ENCODE results near the gene AANAT.

Gene AANAT

GRCh38 chr17:76469076-76469990, 1.9 kb downstream of the AANAT start:
- DNase-seq = no peak

DNA sequence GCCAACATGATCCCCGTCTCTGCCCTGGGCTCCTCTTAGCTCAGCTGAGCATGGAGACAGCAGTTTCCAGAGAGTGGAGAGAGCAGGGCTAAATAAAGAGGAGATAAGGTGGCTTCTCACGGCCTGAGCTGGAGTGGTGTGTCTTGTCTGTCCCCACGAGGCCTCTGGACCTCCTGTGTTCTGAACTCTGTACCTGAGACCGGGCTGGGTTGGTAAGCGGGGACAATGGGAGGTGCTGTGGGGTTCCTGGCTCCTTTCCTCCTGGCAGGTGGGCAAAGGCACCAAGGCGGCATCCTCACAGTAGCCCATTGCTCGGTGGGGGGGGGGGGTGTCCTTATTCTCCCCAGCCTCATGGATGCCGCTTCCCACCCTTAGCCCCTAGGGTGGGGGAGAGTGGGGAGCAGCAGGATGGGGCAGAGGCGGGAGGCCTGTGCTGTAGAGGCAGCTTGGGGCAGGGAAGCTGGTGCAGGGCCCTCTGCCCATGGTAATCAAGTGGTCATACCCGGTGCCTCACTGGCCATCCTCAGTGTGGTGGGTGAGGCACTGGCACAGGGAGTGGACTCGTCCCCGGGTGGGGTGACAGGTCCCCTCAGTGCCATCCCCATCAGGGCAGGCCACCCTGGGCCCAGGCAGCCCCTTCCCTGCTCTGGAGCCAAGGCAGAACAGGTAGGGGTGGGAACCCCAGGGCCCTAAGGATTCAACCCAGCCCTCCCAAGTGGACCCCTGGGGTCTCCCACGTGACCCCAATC, 2.8 kb downstream of the AANAT start:
- DNase-seq = no peak

GRCh38 chr17:76471498-76472257, 4.3 kb downstream of the AANAT start:
- DNase-seq = no peak

- DNase-seq = no peak
Observed at GRCh38 chr17:76472258-76472645, 4.8 kb downstream of the AANAT start.

DNA sequence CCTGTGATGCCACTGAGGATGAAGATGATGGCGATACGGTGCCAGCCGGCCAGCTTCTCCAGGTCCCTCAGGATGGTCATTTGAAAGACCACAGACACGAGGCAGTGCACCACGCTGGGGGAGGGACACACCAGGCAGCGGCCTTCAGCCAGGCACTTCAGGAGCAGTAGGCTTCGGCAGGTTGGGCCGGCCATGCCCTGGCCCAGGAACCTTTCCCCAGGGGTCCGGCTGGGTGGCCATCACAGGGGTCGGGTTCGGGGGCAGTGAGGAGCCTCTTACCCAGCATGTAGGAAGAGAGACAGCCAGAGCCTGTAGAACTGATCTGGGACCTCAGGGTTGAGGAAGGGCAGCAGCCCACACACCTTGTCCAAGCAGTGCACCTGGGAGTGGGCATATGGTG, 5.3 kb downstream of the AANAT start:
- DNase-seq = no peak

DNA sequence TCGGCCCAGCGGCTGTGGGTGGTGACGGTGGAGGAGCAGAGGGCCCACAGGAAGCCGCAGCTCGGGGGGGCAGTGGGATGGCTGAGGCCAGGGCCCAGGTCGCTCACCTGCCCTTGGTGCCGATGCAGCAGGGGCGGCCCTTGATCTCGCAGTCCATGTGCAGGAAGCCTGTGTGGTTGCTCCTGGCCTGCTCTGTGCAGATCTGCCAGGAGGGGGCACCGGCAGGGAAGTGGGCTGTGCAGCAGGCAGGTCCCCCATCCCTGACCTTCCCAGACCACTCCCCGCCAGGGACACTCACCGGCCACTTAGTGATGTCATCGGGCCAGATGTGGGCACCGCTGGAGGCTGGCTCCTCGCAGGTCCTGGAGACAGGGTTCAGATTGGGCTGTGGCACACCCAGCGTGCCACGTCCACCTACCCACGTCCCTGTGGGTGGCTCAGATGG, 6.2 kb downstream of the AANAT start:
- no peak for DNase-seq

DNA sequence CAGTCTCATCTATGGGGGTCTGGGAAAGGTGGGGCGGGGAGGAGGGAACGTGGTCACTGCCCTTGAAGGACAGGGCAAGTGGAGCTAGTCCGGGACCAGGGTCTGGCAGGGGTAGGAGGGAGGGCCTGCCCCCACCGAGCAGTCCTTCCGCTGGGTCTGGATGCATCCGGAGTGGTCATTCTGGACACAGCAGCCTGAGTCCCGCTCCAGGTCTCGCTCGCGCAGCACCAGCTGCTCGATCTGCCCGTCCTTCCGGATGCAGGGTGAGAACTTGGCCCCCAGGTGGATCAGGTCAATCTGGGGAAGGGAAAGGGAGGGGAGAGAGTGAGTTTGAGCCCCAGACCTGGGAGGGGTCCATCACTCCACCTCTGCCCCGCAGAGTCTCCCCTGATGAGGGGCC, 6.8 kb downstream of the AANAT start:
- DNase-seq = no peak

GRCh38 chr17:76474894-76475293, 7.5 kb downstream of the AANAT start:
- DNase-seq = no peak

- no peak for DNase-seq
Observed at GRCh38 chr17:76475302-76475701, 7.9 kb downstream of the AANAT start.

- DNase-seq = no peak
Observed at GRCh38 chr17:76476736-76477135, 9.3 kb downstream of the AANAT start.

DNA sequence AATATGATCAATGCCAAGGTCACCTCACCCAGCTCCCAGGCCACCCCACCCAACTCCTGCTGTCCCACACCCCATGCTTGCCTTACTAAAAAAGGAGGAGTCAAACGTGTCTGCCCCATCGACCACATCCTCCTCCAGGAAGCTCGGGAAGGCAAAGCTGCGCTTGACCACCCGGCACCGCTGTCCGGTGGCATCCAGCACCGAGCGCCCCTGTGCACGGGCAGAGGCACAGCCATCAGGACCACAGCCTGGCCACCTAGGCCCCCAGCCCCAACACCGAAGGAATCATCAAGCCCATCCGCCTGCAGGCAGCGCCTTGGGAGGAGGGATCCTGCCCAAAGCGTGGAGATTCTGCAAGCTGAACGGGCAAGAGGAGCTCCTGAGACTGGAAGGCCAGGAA, 10.2 kb downstream of the AANAT start:
- no peak for DNase-seq

- no peak for DNase-seq
Observed at GRCh38 chr17:76478097-76478496, 10.7 kb downstream of the AANAT start.

DNA sequence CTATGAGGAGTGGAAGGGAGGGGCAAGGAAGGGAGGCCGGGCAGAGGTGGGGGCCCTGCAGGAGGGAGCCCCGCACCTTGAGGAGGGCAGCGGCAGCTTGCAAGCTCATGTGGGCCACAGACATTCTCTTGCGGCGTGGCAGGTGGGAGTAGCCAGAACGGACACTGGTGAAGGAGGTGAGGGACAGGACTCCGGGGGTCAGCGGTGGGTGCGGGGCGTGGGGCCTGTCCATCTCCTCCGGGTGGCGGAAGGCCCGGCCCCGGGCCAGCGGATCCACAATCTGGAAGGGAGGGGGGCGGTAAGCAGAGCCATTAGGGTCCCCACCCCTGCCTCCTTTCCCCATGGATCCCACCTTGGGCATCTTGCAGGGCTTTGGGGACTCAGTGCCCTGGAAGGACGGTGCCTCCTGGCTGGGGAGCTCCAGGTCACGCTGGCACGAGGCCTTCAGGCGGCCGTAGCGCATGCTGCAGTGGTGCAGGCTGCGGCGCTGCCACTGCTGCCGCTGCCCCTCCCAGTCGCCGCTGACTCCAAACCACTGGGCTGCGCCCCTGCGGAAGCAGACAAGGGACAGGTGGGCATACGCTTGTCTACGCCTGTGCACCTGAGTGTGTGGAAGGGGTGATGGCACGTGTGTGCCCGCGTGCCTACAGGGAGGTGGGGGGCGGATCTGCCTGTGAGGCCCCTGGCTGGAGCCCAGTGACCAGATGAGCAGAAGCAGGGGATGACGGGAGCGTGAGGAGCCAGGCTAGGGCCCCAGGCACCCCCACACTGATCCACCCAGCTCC, 11.5 kb downstream of the AANAT start:
- no peak for DNase-seq

DNA sequence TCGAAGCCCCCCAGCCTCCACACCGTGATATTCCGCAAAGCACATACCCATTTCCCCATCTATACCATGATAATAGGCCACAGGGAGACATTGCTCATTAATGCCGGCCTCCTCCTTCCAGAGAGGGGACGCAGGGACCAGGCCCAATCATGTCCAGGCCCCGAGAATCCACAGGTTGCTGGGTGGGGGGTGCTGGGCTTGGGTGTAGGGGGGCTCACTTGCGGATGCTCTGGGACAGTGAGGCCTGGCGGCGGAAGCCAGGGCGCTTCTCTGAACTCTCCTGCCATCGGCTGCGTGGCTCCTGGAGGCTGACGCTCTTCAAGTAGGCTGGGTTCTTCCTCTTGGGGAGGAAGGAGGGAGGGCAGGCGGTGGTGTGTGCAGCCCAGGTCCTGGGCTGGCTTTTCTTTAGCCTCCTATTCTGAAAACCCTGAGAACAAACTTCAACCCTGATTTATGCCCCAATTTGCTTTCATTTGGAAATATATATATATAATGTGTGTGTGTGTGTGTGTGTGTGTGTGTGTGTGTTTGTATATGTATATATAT, 12.2 kb downstream of the AANAT start:
- DNase-seq = no peak

DNA sequence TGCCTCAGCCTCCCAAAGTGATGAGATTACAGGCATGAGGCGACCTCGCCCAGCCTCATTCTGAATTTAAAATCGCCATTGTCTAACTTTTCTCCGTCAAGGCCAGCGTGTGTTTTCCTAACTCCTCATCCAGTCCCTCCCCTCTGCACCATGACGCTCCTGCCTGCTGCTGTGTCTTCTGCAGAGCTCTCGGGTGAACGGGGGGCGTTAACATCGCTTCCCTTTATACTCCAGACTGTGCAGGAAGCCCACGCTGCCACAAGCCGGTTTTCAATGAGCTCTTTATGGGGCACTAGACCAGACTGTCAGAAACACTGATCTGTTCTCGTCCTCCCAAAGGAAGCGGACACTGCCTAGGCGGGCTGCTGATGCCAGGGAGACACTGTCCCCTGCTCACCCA, 13.2 kb downstream of the AANAT start:
- no peak for DNase-seq

- no peak for DNase-seq
Observed at GRCh38 chr17:76481071-76481655, 13.8 kb downstream of the AANAT start.

DNA sequence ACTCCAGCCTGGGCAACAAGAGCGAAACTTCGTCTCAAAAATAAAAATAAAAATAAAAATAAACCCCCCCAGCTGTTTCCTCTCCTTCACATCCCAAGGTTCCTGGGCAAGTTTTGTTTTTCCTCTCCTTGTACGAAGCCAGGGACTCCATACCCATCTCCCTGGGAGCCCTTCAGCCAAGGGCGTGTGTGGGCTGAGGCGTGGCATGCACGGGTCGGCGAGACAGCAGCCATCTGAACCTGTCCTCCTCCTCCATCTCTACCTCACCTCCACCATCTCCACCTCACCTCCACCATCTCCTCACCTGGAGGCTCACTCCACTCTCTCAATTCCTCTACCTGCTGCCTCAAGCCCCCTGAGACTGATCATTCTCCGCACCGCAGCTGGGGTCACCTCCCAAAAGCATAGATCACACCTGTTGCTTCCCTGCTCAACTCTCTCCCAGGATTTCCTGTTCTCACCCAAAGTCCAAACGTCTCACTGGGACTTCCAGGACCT, 16.9 kb downstream of the AANAT start:
- DNase-seq = no peak

- no peak for DNase-seq
Observed at GRCh38 chr17:76485569-76485968, 18.2 kb downstream of the AANAT start.

GRCh38 chr17:76487451-76488192, 20.2 kb downstream of the AANAT start:
- no peak for DNase-seq

DNA sequence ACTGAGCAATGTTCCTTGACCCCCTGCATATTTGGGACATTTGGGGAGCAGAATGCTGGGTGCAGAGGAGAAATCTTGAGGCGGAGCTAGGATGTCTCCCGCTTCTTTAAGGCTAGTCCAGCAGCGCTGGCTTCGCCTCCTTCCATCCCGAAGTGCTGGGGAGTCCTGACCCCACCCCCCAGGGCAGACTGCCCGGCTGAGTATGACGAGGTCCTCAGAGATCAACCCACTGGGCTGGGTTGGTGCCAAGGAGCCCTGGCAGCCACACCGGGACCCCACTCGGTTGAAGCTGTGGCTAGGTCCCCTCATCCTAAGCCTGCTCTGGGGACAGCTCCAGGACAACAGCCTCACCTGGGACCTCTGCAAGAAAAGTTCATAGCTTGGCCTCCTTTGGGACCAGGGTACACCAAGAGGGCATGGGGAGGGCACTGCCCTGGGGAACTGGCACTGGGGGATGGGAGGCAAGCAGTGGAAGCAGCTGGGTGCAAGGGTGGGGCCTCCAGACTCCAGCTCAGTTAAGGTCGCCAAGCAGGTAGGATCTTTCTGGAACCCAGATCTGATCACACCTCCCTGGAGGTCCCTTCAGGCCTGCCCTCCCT, 22.8 kb downstream of the AANAT start:
- no peak for DNase-seq

Measured in effector CD4-positive, alpha-beta T cell (primary cell).